GM18907 (cell line): ENCODE results near the gene MET.

Experiments used
- ATAC-seq: cut with Tn5 transposase; IDR thresholded peaks from one replicate; pipeline ENCODE4 v1.9.1; 2021; ENCODE audit warnings: mild to moderate bottlenecking, moderate library complexity; ENCODE audit not compliant: unreplicated experiment

Gene MET

DNA sequence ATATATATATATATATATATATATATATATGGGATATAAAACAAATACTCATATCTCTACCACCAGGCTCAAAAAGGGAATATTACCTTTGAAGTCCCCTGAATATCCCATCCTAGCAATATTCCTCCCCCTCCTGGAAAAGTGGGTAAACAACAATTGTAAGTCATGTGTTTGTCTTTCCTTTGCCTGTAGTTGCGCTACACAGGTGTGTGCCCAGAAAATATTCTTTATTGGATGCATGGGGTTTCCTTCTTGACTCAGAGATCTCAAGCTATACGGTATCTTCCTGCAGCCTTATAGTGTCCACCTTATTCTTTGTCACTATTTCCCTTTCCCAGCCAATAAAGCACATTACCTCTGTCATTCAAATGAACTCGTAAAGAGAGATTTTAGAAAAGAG is 54.2 kb downstream of the MET start:
- no peak for ATAC-seq

- ATAC-seq = no peak
Observed at GRCh38 chr7:116726713-116727431, 54.9 kb downstream of the MET start.

DNA sequence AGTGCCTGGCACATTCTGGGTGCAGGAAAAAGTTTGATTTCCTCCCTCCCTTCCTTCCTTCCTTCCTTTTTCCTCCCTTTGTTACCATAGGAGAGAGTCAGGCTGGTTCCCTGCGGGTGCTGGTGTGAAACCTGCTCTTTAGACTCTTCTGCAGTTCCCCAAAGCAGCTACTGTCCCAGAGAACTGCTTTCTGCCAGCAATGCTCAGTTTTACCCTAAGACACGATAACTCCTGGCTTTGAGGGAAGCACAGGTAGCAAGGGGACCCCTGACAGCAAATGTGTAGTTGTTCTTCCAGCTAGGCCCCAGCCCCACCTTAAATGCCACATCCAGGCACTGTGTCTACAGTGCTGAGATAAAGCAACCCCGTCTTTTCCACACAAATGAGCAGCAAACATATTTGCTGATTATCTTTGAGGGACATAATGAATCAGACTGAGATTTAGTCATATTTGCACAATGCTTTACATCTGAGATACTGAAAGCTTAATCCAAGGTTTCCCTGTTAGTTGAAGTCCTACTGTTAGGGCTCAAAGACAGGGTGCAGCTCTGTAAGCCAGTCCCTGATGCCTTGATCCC is 55.5 kb downstream of the MET start:
- no peak for ATAC-seq

DNA sequence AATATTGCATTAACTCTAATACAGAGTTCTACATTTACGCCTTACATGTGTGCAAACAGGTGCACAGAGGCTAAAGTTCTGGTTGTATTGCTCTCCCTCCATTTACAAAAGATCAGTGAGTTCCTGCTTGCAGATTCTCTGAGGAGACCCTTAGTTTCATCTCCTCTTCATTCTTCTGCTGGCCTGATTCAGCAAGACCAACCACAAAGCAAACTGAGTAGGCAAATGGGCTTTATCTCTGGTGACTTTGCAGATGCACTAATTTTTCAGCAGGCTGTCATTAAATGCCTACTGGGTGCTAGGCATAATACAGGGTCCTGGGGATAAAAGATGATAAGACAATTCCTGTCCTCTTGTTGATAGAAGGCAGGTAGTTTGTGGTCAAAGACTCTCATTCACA is 56.4 kb downstream of the MET start:
- no peak for ATAC-seq

DNA sequence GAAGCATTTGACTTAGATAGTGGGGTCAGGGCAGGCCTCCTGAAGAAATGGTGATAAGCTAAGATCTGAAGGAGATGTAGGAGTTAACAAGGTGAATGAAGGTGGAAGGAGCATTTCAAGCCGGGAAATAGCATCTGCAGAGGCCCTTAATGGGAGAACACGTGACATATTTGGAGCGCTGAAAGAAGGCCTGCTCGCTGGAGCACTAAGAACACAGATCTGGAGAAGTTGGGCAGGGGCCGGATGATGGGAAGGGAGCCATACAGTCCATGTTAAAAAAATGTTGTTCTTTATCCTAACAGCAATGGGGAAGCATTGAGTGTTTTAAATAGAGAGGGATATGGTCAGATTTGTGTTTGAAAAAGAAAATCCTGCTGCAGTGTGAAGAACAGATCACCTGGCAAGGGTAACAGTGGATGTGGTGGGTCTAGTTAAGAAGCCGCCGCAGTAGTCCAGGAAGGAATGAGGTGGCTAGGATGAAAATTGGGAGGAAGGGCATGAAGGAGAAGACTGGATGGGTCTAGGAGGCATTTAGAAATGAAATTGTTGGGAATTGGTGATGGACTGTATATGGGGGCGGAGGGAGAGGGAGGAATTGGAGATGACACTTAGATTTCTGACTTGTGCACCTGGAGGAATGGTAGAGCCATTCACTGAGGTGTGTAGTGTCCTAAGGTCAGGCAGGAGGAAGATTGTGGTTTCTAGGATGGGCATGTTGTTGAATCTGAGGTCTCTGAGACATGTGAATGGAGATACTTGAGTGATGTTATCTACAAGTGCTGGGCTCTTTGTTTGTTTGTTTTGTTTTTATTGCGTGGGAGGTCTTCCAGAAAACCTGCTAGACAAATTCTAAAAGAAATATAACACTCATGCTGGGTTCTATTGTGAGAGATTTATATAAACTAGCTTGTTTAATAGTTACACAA is 58.4 kb downstream of the MET start:
- ATAC-seq = no peak

GRCh38 chr7:116731023-116731395 is 59.0 kb downstream of the MET start:
- ATAC-seq = no peak

GRCh38 chr7:116731445-116732335 is 59.7 kb downstream of the MET start:
- ATAC-seq = no peak

- no peak for ATAC-seq
Observed at GRCh38 chr7:116732788-116733694, 61.0 kb downstream of the MET start.

DNA sequence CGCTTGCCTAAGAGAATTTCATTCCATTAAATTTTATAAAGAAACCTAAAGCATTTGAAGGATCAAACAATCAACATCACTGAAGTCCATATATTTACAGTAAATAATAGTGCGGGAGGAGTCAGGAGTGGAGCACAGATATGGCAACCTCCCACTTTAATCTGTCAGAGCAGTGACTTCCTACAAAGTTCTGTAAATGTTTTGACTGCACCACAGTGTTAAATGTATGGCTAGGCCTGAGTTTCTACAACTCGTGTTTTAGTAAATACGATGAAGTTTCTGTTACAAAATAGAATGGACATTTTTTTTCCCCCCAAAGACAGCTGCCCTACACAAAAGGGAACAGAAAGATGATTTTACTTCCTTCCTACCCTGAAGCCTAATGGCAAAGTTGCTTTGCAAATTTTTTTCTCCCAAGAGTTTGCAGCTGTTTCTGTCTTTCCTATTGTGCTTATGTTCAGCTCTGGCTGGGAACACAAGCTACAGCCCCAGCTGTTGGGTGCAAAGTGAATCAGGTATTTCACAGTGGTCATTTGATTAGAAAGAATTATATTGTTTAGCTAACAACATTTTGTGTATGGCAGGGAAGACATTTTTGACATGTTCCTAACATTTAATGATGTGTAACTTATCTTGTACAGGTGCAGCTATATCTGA is 62.1 kb downstream of the MET start:
- no peak for ATAC-seq

- ATAC-seq = no peak
Observed at GRCh38 chr7:116734710-116735109, 62.7 kb downstream of the MET start.

GRCh38 chr7:116736927-116737715 is 65.1 kb downstream of the MET start:
- ATAC-seq = no peak

DNA sequence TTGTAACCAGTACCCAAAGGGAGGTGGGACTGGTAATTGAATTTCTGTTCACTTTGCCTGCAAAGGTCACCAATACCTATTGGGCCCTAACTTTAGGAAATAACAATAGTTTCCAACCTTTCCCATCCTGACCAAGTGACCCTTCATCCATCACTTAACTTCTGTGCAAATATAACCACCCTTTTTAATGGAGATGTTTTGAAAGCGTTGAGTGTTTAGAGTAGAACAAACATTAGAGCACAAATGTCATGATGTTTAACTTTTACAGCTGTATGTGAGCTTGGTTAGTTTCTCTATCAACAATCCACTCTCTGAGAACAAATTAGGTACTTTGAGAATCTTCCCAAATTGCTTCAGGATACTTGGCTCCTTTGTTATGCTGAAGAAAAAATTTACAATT is 66.4 kb downstream of the MET start:
- ATAC-seq = no peak

- no peak for ATAC-seq
Observed at GRCh38 chr7:116739307-116739706, 67.3 kb downstream of the MET start.

- ATAC-seq = no peak
Observed at GRCh38 chr7:116740231-116740630, 68.2 kb downstream of the MET start.

- ATAC-seq = no peak
Observed at GRCh38 chr7:116740755-116741462, 68.9 kb downstream of the MET start.

DNA sequence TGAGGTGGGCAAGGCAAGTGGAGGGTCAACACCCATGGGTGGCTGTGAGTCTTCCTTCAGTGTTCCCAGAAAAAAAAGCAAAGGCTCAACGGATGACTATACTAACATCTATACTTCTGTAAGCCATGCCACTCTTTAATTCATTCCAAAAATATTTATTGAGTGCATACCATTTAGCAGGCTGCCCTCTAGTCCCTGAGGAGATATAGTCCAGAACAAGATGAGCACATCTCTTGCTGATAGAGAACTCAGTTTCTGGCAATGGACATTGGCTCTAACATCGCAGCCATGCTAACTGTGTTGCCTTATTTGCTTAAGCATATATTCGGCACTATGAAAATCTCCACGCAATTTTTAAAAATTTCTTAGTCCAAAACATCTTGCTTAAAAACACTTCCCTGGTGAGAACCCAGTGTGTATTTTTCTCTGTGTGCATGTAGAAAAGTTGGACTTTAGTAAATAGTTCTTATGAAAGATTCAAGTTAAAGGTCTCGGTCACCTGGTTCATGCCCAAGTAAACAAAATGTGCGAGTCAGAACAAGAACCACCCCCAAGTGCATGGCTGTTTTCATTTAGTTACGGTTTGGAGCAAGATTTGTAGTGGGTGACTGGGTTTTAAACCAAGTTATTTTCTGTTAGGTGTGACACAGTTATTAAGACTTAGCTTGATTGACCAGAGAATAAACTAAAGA is 69.8 kb downstream of the MET start:
- no peak for ATAC-seq

DNA sequence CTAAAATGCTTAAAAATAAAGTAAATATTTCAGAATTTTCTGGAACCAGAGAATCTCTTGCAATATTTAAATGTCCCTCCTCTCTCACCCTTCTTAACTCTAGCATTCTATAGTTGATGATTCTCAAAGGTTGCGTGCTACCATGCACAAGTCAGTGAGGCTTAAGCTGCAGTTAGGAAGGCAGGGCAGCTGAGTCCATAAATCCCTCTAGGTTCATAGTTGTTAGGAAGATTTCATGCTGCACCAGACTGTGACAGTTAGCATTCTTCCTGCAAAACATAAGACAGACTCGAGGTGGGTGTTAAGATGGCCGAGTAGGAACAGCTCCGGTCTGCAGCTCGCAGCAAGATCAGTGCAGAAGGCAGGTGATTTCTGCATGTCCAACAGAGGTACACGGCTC is 70.6 kb downstream of the MET start:
- ATAC-seq = no peak
